Stomach (tissue), 9 donors: ENCODE measurements around the gene ABI3BP. TPM values are rescaled to one million over a fixed set of nuclear protein-coding genes. Genes with fewer than 3 reads are reported as not detected.
A peak's percentile ranks its signal among the peaks of the same experiment; 100 is the strongest.

Source experiments
- DNase-seq, 2 donors: peaks; one replicate each; pipeline versions ENCODE4 v3.0.0 to v3.0.0-alpha.2; 2013 to 2019
- H3K27ac ChIP-seq, 5 donors: fragments of 200-600 bp in 4 of 5; sonication (generic) in 4 of 5; one replicate each; pipeline ENCODE4 v1.5.1; 2013 to 2019; ENCODE audit warnings: mild to moderate bottlenecking in 1 of 5, moderate library complexity in 1 of 5
- H3K27me3 ChIP-seq, 3 donors: fragments of 200-600 bp; sonication (generic); one replicate each; pipeline ENCODE4 v1.5.1; 2017 to 2019; ENCODE audit warnings: mixed run types in 1 of 3
- H3K36me3 ChIP-seq, 4 donors: fragments of 200-600 bp; sonication (generic); 1 replicate in 3 of 4; 2 replicates in 1 of 4; pipeline ENCODE4 v1.5.1; 2016 to 2019
- H3K4me1 ChIP-seq, 4 donors: fragments of 200-600 bp; sonication (generic); one replicate each; pipeline ENCODE4 v1.5.1; 2016 to 2019
- H3K4me3 ChIP-seq, 4 donors: fragments of 200-600 bp; sonication (generic) in 3 of 4; one replicate each; pipeline ENCODE4 v1.5.1; 2016 to 2019; ENCODE audit warnings: mild to moderate bottlenecking in 1 of 4
- H3K9me3 ChIP-seq, 4 donors: fragments of 200-600 bp; sonication (generic); one replicate each; pipeline ENCODE4 v1.5.1; 2016 to 2019
- CTCF ChIP-seq, 7 experiments: fragments of 450-650 bp in 4 of 7; fragments of 200-600 bp in 3 of 7; sonication (generic) in 3 of 7; IDR thresholded peaks; one replicate each; pipeline ENCODE4 v1.5.1; 2016 to 2019; ENCODE audit warnings: antibody characterized with exemption in 7 of 7, control low read depth in 2 of 7, mild to moderate bottlenecking in 1 of 7
- EP300 ChIP-seq: sonication (generic); formaldehyde crosslinking; IDR thresholded peaks from one replicate; pipeline ENCODE4 v1.6.1; 2017; ENCODE audit warnings: antibody characterized with exemption
- POLR2A ChIP-seq, 4 donors: fragments of 450-650 bp; IDR thresholded peaks; one replicate each; pipeline ENCODE4 v1.6.1; 2016; ENCODE audit warnings: antibody characterized with exemption in 4 of 4, control low read depth in 2 of 4, mild to moderate bottlenecking in 1 of 4, moderate library complexity in 1 of 4
- POLR2AphosphoS5 ChIP-seq, 3 donors: sonication (generic); formaldehyde crosslinking; IDR thresholded peaks; one replicate each; pipeline ENCODE4 v1.6.1; 2016; ENCODE audit warnings: antibody characterized with exemption in 3 of 3
- WGBS, 5 donors: extraction: QIAGEN DNeasy Blood & Tissue Kit in 3 of 5; methylation state at CpG; one replicate each; pipeline versions ENCODE4 v1.1.5 to v1.1.7; 2013 to 2018; 5-methylcytosine and 5-hydroxymethylcytosine counted together
- intact Hi-C: fragments of 100-400 bp; cut with DNase I; formaldehyde crosslinking; loops from one replicate; pipeline ENCODE4 v1.15.1; 2023; ENCODE audit warnings: low total_unique reads
- polyA plus RNA-seq, 3 donors: library from polyadenylated mRNA; stranded (reverse); fragments of 200-250 nt; gene quantifications; one replicate each; pipeline ENCODE4 v1.2.3, GENCODE V29; 2013
- total RNA-seq, 5 donors: library from RNA; depleted of rRNA; stranded (reverse); fragments of >200 nt; gene quantifications; one replicate each; pipeline versions ENCODE4 v1.1.0 to v1.2.3, GENCODE V29; 2014 to 2016
- donor health status: healthy with polysubstance abuse.
- donor health status: Bipolar disorder and iron deficiency.
- donor health status: healthy.

The ABI3BP gene
- total and polyA plus RNA-seq, 8 donors: 1.5 to 252 (median 21.7) TPM

- H3K4me3 ChIP-seq: no peak overlapping the region
- H3K9me3 ChIP-seq: peaks cover 0 to 17% (median 5%) of the 10 kb centered on the region in 4 donors
- no peak overlapping the region for H3K27ac ChIP-seq
- intact Hi-C loops: no loop called here
- peaks cover 0 to 16% (median 3%) of the 10 kb centered on the region in 4 donors for H3K36me3 ChIP-seq
- WGBS, 5 donors: 81 to 95% (median 93%) methylated on average over 2 of the region's 2 CpGs
- no peaks in the 10 kb centered on the region for H3K27me3 ChIP-seq
- no peak for TF ChIP-seq EP300
- no peak for TF ChIP-seq POLR2AphosphoS5 (IDR thresholded peaks at IDR 0.05)
- no peak for TF ChIP-seq POLR2A (IDR thresholded peaks at IDR 0.05)
- TF ChIP-seq CTCF (IDR thresholded peaks at IDR 0.05): no peak
- H3K4me1 ChIP-seq: no peaks in the 10 kb centered on the region
- DNase-seq: no peak
Measured at GRCh38 chr3:100789579-100789978, 203.6 kb downstream of the ABI3BP start.

DNA sequence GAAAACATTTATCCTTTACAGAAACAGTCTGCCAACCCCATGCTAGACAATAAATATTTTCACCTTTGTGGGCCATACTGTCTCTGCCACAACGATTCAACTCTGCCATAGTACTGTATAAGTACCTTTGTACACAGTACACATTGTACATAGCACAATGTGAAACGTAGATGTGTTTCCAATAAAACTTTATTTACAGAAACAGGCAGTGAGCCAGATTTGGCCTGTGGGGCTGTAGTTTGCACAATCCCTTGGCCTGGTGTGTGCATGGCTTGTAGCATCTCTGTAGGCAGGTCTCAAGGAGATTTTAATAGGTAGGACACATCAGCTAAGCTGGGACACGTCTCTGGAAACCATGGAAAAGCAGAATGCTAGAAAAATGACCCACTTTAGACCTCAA is 209.6 kb downstream of the ABI3BP start:
- Histone ChIP-seq H3K27ac (no peak overlapping the region), H3K4me1 (peaks cover 0 to 8% (median 4%) of the 10 kb centered on the region in 4 donors), H3K27me3 (no peaks in the 10 kb centered on the region), H3K4me3 (no peak overlapping the region), H3K9me3 (peaks cover 0 to 17% (median 5%) of the 10 kb centered on the region in 4 donors), H3K36me3 (peaks cover 0 to 29% (median 3%) of the 10 kb centered on the region in 4 donors)
- intact Hi-C loops: no loop called here
- 69 to 86% (median 74%) methylated on average over 3 of the region's 3 CpGs for WGBS, 5 donors
- TF ChIP-seq CTCF (IDR thresholded peaks at IDR 0.05): no peak
- TF ChIP-seq EP300: no peak
- TF ChIP-seq POLR2A (IDR thresholded peaks at IDR 0.05): no peak
- no peak for TF ChIP-seq POLR2AphosphoS5 (IDR thresholded peaks at IDR 0.05)
- no peak for DNase-seq

DNA sequence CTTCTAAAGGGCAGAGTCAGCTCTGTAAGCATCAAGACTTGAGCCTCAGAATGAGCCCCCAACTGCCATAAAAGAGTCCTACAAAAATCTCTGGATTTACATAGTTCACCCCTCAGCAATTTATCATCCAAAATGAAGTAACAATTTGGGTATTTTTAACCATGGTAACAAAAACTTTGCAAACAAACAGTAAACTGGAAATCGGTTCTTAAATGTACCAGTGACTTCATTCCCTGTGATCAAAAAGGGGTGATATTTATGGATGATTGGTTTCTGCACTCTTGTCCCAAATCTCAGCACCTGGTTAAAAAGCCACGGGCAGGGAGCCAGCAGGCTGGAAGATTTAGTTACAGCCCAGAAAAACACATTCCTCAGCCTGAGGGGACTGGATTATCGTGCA is 210.3 kb downstream of the ABI3BP start:
- Histone ChIP-seq H3K27me3 (no peaks in the 10 kb centered on the region), H3K4me3 (no peak overlapping the region), H3K36me3 (peaks cover 0 to 34% (median 5%) of the 10 kb centered on the region in 4 donors), H3K4me1 (peaks cover 0 to 8% (median 4%) of the 10 kb centered on the region in 4 donors), H3K27ac (peak overlapping the region in 1 of 5 donors; percentile 36), H3K9me3 (peaks cover 0 to 17% (median 5%) of the 10 kb centered on the region in 4 donors)
- peak in 1 of 2 donors; percentile 32 for DNase-seq
- intact Hi-C loops: no loop called here
- WGBS, 5 donors: 37 to 54% (median 52%) methylated on average over 3 of the region's 3 CpGs
- TF ChIP-seq EP300 (no peak), POLR2AphosphoS5 (IDR thresholded peaks at IDR 0.05) (no peak), CTCF (IDR thresholded peaks at IDR 0.05) (no peak), POLR2A (IDR thresholded peaks at IDR 0.05) (no peak)

- H3K4me1 ChIP-seq: peaks cover 0 to 8% (median 4%) of the 10 kb centered on the region in 4 donors
- 40 to 75% (median 48%) methylated on average over 2 of the region's 2 CpGs for WGBS, 5 donors
- peaks cover 0 to 40% (median 7%) of the 10 kb centered on the region in 4 donors for H3K36me3 ChIP-seq
- H3K9me3 ChIP-seq: peaks cover 0 to 17% (median 5%) of the 10 kb centered on the region in 4 donors
- TF ChIP-seq POLR2A (IDR thresholded peaks at IDR 0.05) (no peak), EP300 (no peak), CTCF (IDR thresholded peaks at IDR 0.05) (no peak), POLR2AphosphoS5 (IDR thresholded peaks at IDR 0.05) (no peak)
- peak overlapping the region in 1 of 5 donors; percentile 36 for H3K27ac ChIP-seq
- peak in 1 of 2 donors; percentile 43 for DNase-seq
- H3K4me3 ChIP-seq: no peak overlapping the region
- intact Hi-C loops: no loop called here
- no peaks in the 10 kb centered on the region for H3K27me3 ChIP-seq
Measured at GRCh38 chr3:100782348-100782747, 210.9 kb downstream of the ABI3BP start.
